ENCODE results near the gene MYL12B. TPM values are rescaled to one million over a fixed set of nuclear protein-coding genes. Genes with fewer than 3 reads are reported as not detected.

MYL12B gene
- polyA plus RNA-seq, 1 experiment = 787 TPM

DNA sequence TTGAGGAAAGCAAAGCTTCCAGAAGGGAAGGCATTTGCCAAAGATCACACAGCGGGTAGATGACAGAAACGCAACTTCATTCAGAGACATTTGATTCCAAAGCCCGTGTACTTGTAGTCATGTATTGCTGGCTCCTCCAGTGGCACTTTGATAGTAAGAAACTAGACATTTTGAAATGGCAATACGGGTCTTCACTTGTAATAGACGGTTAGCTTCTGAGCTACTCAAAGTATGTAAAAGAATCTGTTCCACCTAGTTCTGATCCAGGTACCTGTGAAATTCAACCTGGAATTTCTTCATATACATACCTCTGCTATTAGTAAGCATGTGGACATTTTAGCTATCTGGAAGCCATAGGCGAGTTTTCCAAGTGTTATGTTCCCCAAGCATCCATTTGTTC, 40.4 kb upstream of the MYL12B start:
- ChIA-PET CTCF (no interaction called here), POLR2A (no interaction called here)
- no peak overlapping the region for H3K27ac ChIP-seq (ENCODE audit: low read depth, low read length)
- H3K27me3 ChIP-seq (ENCODE audit: control insufficient read depth, insufficient read depth, low read length) = peaks cover 7% of the 10 kb centered on the region
- DNase-seq (ENCODE audit: low read depth, low spot score) = no peak
- H3K4me3 ChIP-seq (ENCODE audit: low read depth, low read length) = no peak overlapping the region
- TF ChIP-seq, protein P1, sequence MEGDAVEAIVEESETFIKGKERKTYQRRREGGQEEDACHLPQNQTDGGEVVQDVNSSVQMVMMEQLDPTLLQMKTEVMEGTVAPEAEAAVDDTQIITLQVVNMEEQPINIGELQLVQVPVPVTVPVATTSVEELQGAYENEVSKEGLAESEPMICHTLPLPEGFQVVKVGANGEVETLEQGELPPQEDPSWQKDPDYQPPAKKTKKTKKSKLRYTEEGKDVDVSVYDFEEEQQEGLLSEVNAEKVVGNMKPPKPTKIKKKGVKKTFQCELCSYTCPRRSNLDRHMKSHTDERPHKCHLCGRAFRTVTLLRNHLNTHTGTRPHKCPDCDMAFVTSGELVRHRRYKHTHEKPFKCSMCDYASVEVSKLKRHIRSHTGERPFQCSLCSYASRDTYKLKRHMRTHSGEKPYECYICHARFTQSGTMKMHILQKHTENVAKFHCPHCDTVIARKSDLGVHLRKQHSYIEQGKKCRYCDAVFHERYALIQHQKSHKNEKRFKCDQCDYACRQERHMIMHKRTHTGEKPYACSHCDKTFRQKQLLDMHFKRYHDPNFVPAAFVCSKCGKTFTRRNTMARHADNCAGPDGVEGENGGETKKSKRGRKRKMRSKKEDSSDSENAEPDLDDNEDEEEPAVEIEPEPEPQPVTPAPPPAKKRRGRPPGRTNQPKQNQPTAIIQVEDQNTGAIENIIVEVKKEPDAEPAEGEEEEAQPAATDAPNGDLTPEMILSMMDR (IDR thresholded peaks at IDR 0.05; ENCODE audit: low read depth, low read length) = no peak
- H3K9me3 ChIP-seq (ENCODE audit: control insufficient read depth, insufficient read depth, low read length) = no peaks in the 10 kb centered on the region

GRCh38 chr18:3223356-3223755, 38.6 kb upstream of the MYL12B start:
- TF ChIP-seq, protein P1 (IDR thresholded peaks at IDR 0.05; ENCODE audit: low read depth, low read length) = no peak
- Histone ChIP-seq H3K27ac (ENCODE audit: low read depth, low read length) (no peak overlapping the region), H3K27me3 (ENCODE audit: control insufficient read depth, insufficient read depth, low read length) (peaks cover 11% of the 10 kb centered on the region), H3K4me3 (ENCODE audit: low read depth, low read length) (no peak overlapping the region), H3K9me3 (ENCODE audit: control insufficient read depth, insufficient read depth, low read length) (no peaks in the 10 kb centered on the region)
- POLR2A ChIA-PET = no interaction called here
- no peak for DNase-seq (ENCODE audit: low read depth, low spot score)
- CTCF ChIA-PET = interaction anchor here (1.4 kb wide), 1 partner anchor 15 kb away, joined by 4 read pairs; no protein-coding TSS in a partner anchor

DNA sequence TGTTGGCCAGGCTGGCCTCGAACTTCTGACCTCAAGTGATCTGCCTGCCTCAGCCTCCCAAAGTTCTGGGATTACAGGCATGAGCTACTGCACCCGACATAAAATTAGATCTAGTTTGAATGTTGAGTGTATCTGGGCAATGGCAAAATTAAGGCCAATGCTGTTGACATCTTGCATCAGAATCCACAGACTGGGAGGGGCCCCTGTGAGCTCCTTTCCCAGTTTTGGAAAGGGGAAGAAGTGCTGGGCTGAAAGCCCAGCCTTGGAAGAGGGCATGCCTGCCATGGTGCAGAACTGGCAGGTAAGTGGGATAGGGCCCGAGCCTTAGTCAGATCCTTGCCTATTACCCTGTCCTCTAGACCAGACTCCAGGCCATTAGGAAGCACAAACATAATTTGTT, 37.7 kb upstream of the MYL12B start:
- DNase-seq (ENCODE audit: low read depth, low spot score) = no peak
- H3K27ac ChIP-seq (ENCODE audit: low read depth, low read length) = no peak overlapping the region
- TF ChIP-seq, protein P1 (IDR thresholded peaks at IDR 0.05; ENCODE audit: low read depth, low read length) = no peak
- ChIA-PET POLR2A (no interaction called here), CTCF (interaction anchor here (1.4 kb wide), 1 partner anchor 14 kb away, joined by 4 read pairs; no protein-coding TSS in a partner anchor)
- no peaks in the 10 kb centered on the region for H3K9me3 ChIP-seq (ENCODE audit: control insufficient read depth, insufficient read depth, low read length)
- H3K27me3 ChIP-seq (ENCODE audit: control insufficient read depth, insufficient read depth, low read length) = peaks cover 11% of the 10 kb centered on the region
- no peak overlapping the region for H3K4me3 ChIP-seq (ENCODE audit: low read depth, low read length)

- Histone ChIP-seq H3K27me3 (ENCODE audit: control insufficient read depth, insufficient read depth, low read length) (peaks cover 11% of the 10 kb centered on the region), H3K9me3 (ENCODE audit: control insufficient read depth, insufficient read depth, low read length) (no peaks in the 10 kb centered on the region), H3K4me3 (ENCODE audit: low read depth, low read length) (no peak overlapping the region), H3K27ac (ENCODE audit: low read depth, low read length) (no peak overlapping the region)
- ChIA-PET CTCF (no interaction called here), POLR2A (no interaction called here)
- TF ChIP-seq, protein P1 (IDR thresholded peaks at IDR 0.05; ENCODE audit: low read depth, low read length) = no peak
- no peak for DNase-seq (ENCODE audit: low read depth, low spot score)
These were observed 36.3 kb upstream of the MYL12B start for GRCh38 chr18:3225588-3225987.

- no peaks in the 10 kb centered on the region for H3K9me3 ChIP-seq (ENCODE audit: control insufficient read depth, insufficient read depth, low read length)
- H3K4me3 ChIP-seq (ENCODE audit: low read depth, low read length) = no peak overlapping the region
- TF ChIP-seq, protein P1 (IDR thresholded peaks at IDR 0.05; ENCODE audit: low read depth, low read length) = no peak
- no peak for DNase-seq (ENCODE audit: low read depth, low spot score)
- H3K27me3 ChIP-seq (ENCODE audit: control insufficient read depth, insufficient read depth, low read length) = peaks cover 11% of the 10 kb centered on the region
- H3K27ac ChIP-seq (ENCODE audit: low read depth, low read length) = no peak overlapping the region
- ChIA-PET CTCF (no interaction called here), POLR2A (no interaction called here)
These were observed 35.9 kb upstream of the MYL12B start for GRCh38 chr18:3226048-3226447.

All from AG04450 (cell line).